Measurements from ENCODE around the gene NEMP2. TPM values are rescaled to one million over a fixed set of nuclear protein-coding genes. Genes with fewer than 3 reads are reported as not detected.

Gene NEMP2
- total and polyA plus RNA-seq, 3 experiments from 2014 or later: 10.5 to 17.5 (median 16.9) TPM

- peaks cover 0 to 1% of the 10 kb centered on the region in 2 donors for H3K27me3 Mint-ChIP-seq
- ChIA-PET CTCF (no interaction called here), POLR2A (interaction anchor here (0.6 kb wide), 1 partner anchor 520 kb away, joined by 7 read pairs; no protein-coding TSS in a partner anchor)
- peaks cover 25 to 38% (median 37%) of the 10 kb centered on the region in 3 donors for H3K4me1 Mint-ChIP-seq
- no peaks in the 10 kb centered on the region for H3K36me3 ChIP-seq (ENCODE audit: insufficient read depth, low read length)
- H3K36me3 Mint-ChIP-seq: peaks cover 13 to 58% (median 31%) of the 10 kb centered on the region in 3 donors
- H3K27ac Mint-ChIP-seq: peak overlapping the region in 7 of 8 donors; percentile 23 to 100 (median 85)
- H3K4me3 ChIP-seq (ENCODE audit: low read length): no peak overlapping the region
- no peaks in the 10 kb centered on the region for H3K27me3 ChIP-seq (ENCODE audit: insufficient read depth, low read length, poor library complexity, severe bottlenecking)
- H3K9me3 ChIP-seq (ENCODE audit: low read length): peaks cover 24% of the 10 kb centered on the region
- H3K9me3 Mint-ChIP-seq: peaks cover 39 to 46% (median 42%) of the 10 kb centered on the region in 5 donors
- peak in 2 of 5 donors; percentile 29 to 33 for DNase-seq
- peak overlapping the region in 1 of 7 donors; percentile 61 for H3K4me3 Mint-ChIP-seq
- H3K27ac ChIP-seq (ENCODE audit: low read depth, low read length): no peak overlapping the region
- H3K4me1 ChIP-seq (ENCODE audit: insufficient read depth, low read length): peaks cover 22% of the 10 kb centered on the region
Observed at GRCh38 chr2:190537765-190538164, 3.2 kb upstream of the NEMP2 start.

- no peaks in the 10 kb centered on the region for H3K36me3 ChIP-seq (ENCODE audit: insufficient read depth, low read length)
- no peak for DNase-seq
- ChIA-PET POLR2A (interaction anchor here (0.6 to 0.9 kb wide), 3 partner anchors 92 to 426 kb away, joined by 3 to 7 read pairs (median 4); no protein-coding TSS in a partner anchor), CTCF (no interaction called here)
- peaks cover 42% of the 10 kb centered on the region for H3K4me1 ChIP-seq (ENCODE audit: insufficient read depth, low read length)
- H3K4me1 Mint-ChIP-seq: peaks cover 35 to 57% (median 52%) of the 10 kb centered on the region in 3 donors
- H3K27me3 Mint-ChIP-seq: no peaks in the 10 kb centered on the region
- H3K27me3 ChIP-seq (ENCODE audit: insufficient read depth, low read length, poor library complexity, severe bottlenecking): no peaks in the 10 kb centered on the region
- peak overlapping the region; percentile 35 for H3K27ac ChIP-seq (ENCODE audit: low read depth, low read length)
- peak overlapping the region; percentile 91 to 98 (median 93) for H3K4me3 Mint-ChIP-seq
- H3K4me3 ChIP-seq (ENCODE audit: low read length): peak overlapping the region; percentile 35
- H3K36me3 Mint-ChIP-seq: peaks cover 5 to 37% (median 17%) of the 10 kb centered on the region in 3 donors
- H3K9me3 Mint-ChIP-seq: peaks cover 19 to 24% (median 21%) of the 10 kb centered on the region in 5 donors
- peak overlapping the region; percentile 48 to 100 (median 90) for H3K27ac Mint-ChIP-seq
- peaks cover 17% of the 10 kb centered on the region for H3K9me3 ChIP-seq (ENCODE audit: low read length)
Observed at GRCh38 chr2:190535586-190535985, 1.1 kb upstream of the NEMP2 start.

- peak overlapping the region; percentile 92 for H3K4me3 ChIP-seq (ENCODE audit: low read length)
- ChIA-PET CTCF (interaction anchor here (0.8 kb wide), 1 partner anchor 145 kb away, joined by 3 read pairs; no protein-coding TSS in a partner anchor), POLR2A (interaction anchor here (0.6 to 2.3 kb wide), 5 partner anchors 39 to 751 kb away, joined by 3 to 31 read pairs (median 6); partner anchors contain the start of genes ORMDL1 and PMS1)
- H3K36me3 Mint-ChIP-seq: peaks cover 5 to 32% (median 16%) of the 10 kb centered on the region in 3 donors
- H3K4me1 Mint-ChIP-seq: peaks cover 37 to 62% (median 57%) of the 10 kb centered on the region in 3 donors
- peaks cover 46% of the 10 kb centered on the region for H3K4me1 ChIP-seq (ENCODE audit: insufficient read depth, low read length)
- H3K27me3 ChIP-seq (ENCODE audit: insufficient read depth, low read length, poor library complexity, severe bottlenecking): no peaks in the 10 kb centered on the region
- peak overlapping the region; percentile 91 to 98 (median 93) for H3K4me3 Mint-ChIP-seq
- H3K9me3 Mint-ChIP-seq: peaks cover 13 to 23% (median 16%) of the 10 kb centered on the region in 5 donors
- H3K9me3 ChIP-seq (ENCODE audit: low read length): peaks cover 12% of the 10 kb centered on the region
- peak overlapping the region; percentile 95 to 100 (median 98) for H3K27ac Mint-ChIP-seq
- DNase-seq: no peak
- no peaks in the 10 kb centered on the region for H3K27me3 Mint-ChIP-seq
- no peaks in the 10 kb centered on the region for H3K36me3 ChIP-seq (ENCODE audit: insufficient read depth, low read length)
- H3K27ac ChIP-seq (ENCODE audit: low read depth, low read length): peak overlapping the region; percentile 93
Observed at GRCh38 chr2:190535121-190535439, 558 bp upstream of the NEMP2 start.

GRCh38 chr2:190533968-190534309 lies 583 bp downstream of the NEMP2 start:
- ChIA-PET POLR2A (interaction anchor here (0.7 to 2.3 kb wide), 15 partner anchors 11 to 750 kb away, joined by 3 to 31 read pairs (median 5); partner anchors contain the start of genes GLS, ORMDL1 and PMS1), CTCF (interaction anchor here (0.7 to 1.0 kb wide), 4 partner anchors 17 to 146 kb away, joined by 4 to 6 read pairs (median 5); partner anchors contain the start of gene NAB1)
- H3K36me3 ChIP-seq (ENCODE audit: insufficient read depth, low read length): no peaks in the 10 kb centered on the region
- H3K27me3 ChIP-seq (ENCODE audit: insufficient read depth, low read length, poor library complexity, severe bottlenecking): no peaks in the 10 kb centered on the region
- H3K27me3 Mint-ChIP-seq: no peaks in the 10 kb centered on the region
- peak; percentile 29 to 79 (median 58) for DNase-seq
- peak overlapping the region; percentile 99 to 100 (median 100) for H3K27ac Mint-ChIP-seq
- H3K4me3 ChIP-seq (ENCODE audit: low read length): peak overlapping the region; percentile 92
- peaks cover 52% of the 10 kb centered on the region for H3K4me1 ChIP-seq (ENCODE audit: insufficient read depth, low read length)
- H3K9me3 ChIP-seq (ENCODE audit: low read length): peaks cover 2% of the 10 kb centered on the region
- H3K4me1 Mint-ChIP-seq: peaks cover 39 to 73% (median 68%) of the 10 kb centered on the region in 3 donors
- H3K27ac ChIP-seq (ENCODE audit: low read depth, low read length): peak overlapping the region; percentile 93
- peaks cover 5 to 13% (median 7%) of the 10 kb centered on the region in 5 donors for H3K9me3 Mint-ChIP-seq
- peak overlapping the region; percentile 95 to 99 (median 98) for H3K4me3 Mint-ChIP-seq
- H3K36me3 Mint-ChIP-seq: peaks cover 0 to 22% (median 13%) of the 10 kb centered on the region in 3 donors

- POLR2A ChIA-PET: interaction anchor here (0.7 to 2.3 kb wide), 14 partner anchors 10 to 749 kb away, joined by 3 to 31 read pairs (median 5); partner anchors contain the start of genes GLS, ORMDL1 and PMS1
- Mint-ChIP-seq H3K27ac (peak overlapping the region; percentile 99 to 100 (median 100)), H3K36me3 (peaks cover 0 to 16% (median 12%) of the 10 kb centered on the region in 3 donors), H3K4me1 (peaks cover 39 to 77% (median 74%) of the 10 kb centered on the region in 3 donors), H3K4me3 (peak overlapping the region; percentile 95 to 99 (median 98)), H3K9me3 (peaks cover under 1 to 8% (median 4%) of the 10 kb centered on the region in 5 donors), H3K27me3 (no peaks in the 10 kb centered on the region)
- no peaks in the 10 kb centered on the region for H3K9me3 ChIP-seq (ENCODE audit: low read length)
- H3K27ac ChIP-seq (ENCODE audit: low read depth, low read length): peak overlapping the region; percentile 93
- CTCF ChIA-PET: interaction anchor here (0.7 to 1.0 kb wide), 4 partner anchors 16 to 147 kb away, joined by 4 to 6 read pairs (median 5); partner anchors contain the start of gene NAB1
- no peaks in the 10 kb centered on the region for H3K27me3 ChIP-seq (ENCODE audit: insufficient read depth, low read length, poor library complexity, severe bottlenecking)
- DNase-seq: peak in 1 of 5 donors; percentile 7
- H3K36me3 ChIP-seq (ENCODE audit: insufficient read depth, low read length): no peaks in the 10 kb centered on the region
- H3K4me3 ChIP-seq (ENCODE audit: low read length): peak overlapping the region; percentile 92
- H3K4me1 ChIP-seq (ENCODE audit: insufficient read depth, low read length): peaks cover 52% of the 10 kb centered on the region
Observed at GRCh38 chr2:190533175-190533967, 1.2 kb downstream of the NEMP2 start.

GRCh38 chr2:190532581-190532980 lies 1.9 kb downstream of the NEMP2 start:
- DNase-seq: no peak
- H3K4me1 ChIP-seq (ENCODE audit: insufficient read depth, low read length): peaks cover 52% of the 10 kb centered on the region
- no peaks in the 10 kb centered on the region for H3K27me3 ChIP-seq (ENCODE audit: insufficient read depth, low read length, poor library complexity, severe bottlenecking)
- Mint-ChIP-seq H3K27ac (peak overlapping the region in 7 of 8 donors; percentile 50 to 100 (median 99)), H3K9me3 (peaks cover 0 to 4% (median 3%) of the 10 kb centered on the region in 5 donors), H3K4me3 (peak overlapping the region in 6 of 7 donors; percentile 29 to 99 (median 96)), H3K27me3 (no peaks in the 10 kb centered on the region), H3K36me3 (peaks cover 3 to 12% (median 11%) of the 10 kb centered on the region in 3 donors), H3K4me1 (peaks cover 39 to 83% (median 78%) of the 10 kb centered on the region in 3 donors)
- no peak overlapping the region for H3K27ac ChIP-seq (ENCODE audit: low read depth, low read length)
- no peaks in the 10 kb centered on the region for H3K9me3 ChIP-seq (ENCODE audit: low read length)
- H3K4me3 ChIP-seq (ENCODE audit: low read length): no peak overlapping the region
- ChIA-PET CTCF (no interaction called here), POLR2A (no interaction called here)
- no peaks in the 10 kb centered on the region for H3K36me3 ChIP-seq (ENCODE audit: insufficient read depth, low read length)

GRCh38 chr2:190530248-190530900 lies 4.1 kb downstream of the NEMP2 start:
- Histone ChIP-seq H3K27ac (ENCODE audit: low read depth, low read length) (no peak overlapping the region), H3K4me1 (ENCODE audit: insufficient read depth, low read length) (peaks cover 44% of the 10 kb centered on the region), H3K9me3 (ENCODE audit: low read length) (no peaks in the 10 kb centered on the region), H3K27me3 (ENCODE audit: insufficient read depth, low read length, poor library complexity, severe bottlenecking) (no peaks in the 10 kb centered on the region), H3K36me3 (ENCODE audit: insufficient read depth, low read length) (no peaks in the 10 kb centered on the region), H3K4me3 (ENCODE audit: low read length) (no peak overlapping the region)
- POLR2A ChIA-PET: no interaction called here
- Mint-ChIP-seq H3K36me3 (peaks cover 0 to 11% (median 6%) of the 10 kb centered on the region in 3 donors), H3K27me3 (no peaks in the 10 kb centered on the region), H3K4me1 (peaks cover 36 to 78% (median 77%) of the 10 kb centered on the region in 3 donors), H3K4me3 (peak overlapping the region in 1 of 7 donors; percentile 22), H3K9me3 (no peaks in the 10 kb centered on the region), H3K27ac (peak overlapping the region in 2 of 8 donors; percentile 29 to 41)
- CTCF ChIA-PET: interaction anchor here (1.3 kb wide), 1 partner anchor 148 kb away, joined by 3 read pairs; no protein-coding TSS in a partner anchor
- DNase-seq: no peak
